Measurements from ENCODE around the gene HNRNPLL. TPM values are rescaled to one million over a fixed set of nuclear protein-coding genes. Genes with fewer than 3 reads are reported as not detected.

Gene HNRNPLL
- total RNA-seq, 1 donor from 2014 or later, result 48.0 TPM

GRCh38 chr2:38605298-38605830 is 2.6 kb upstream of the HNRNPLL start:
- Histone ChIP-seq H3K36me3 (ENCODE audit: control insufficient read depth in 3 of 3, insufficient read depth in 3 of 3, low read length in 3 of 3) (no peaks in the 10 kb centered on the region), H3K27me3 (ENCODE audit: control insufficient read depth in 3 of 3, insufficient read depth in 3 of 3, low read length in 3 of 3) (no peaks in the 10 kb centered on the region), H3K27ac (ENCODE audit: low read depth, low read length) (no peak overlapping the region), H3K9ac (ENCODE audit: low read depth in 1 of 3, low read length in 3 of 3) (no peak overlapping the region), H3K9me3 (ENCODE audit: control insufficient read depth in 3 of 3, low read length in 3 of 3) (no peaks in the 10 kb centered on the region), H3K4me3 (ENCODE audit: low read length in 3 of 3) (no peak overlapping the region), H3K4me1 (ENCODE audit: control insufficient read depth in 3 of 3, insufficient read depth in 3 of 3, low read length in 3 of 3) (peaks cover 6 to 11% (median 9%) of the 10 kb centered on the region in 3 donors)

- Histone ChIP-seq H3K27me3 (ENCODE audit: control insufficient read depth in 3 of 3, insufficient read depth in 3 of 3, low read length in 3 of 3) (no peaks in the 10 kb centered on the region), H3K4me1 (ENCODE audit: control insufficient read depth in 3 of 3, insufficient read depth in 3 of 3, low read length in 3 of 3) (peaks cover 19 to 26% (median 20%) of the 10 kb centered on the region in 3 donors), H3K9me3 (ENCODE audit: control insufficient read depth in 3 of 3, low read length in 3 of 3) (no peaks in the 10 kb centered on the region), H3K36me3 (ENCODE audit: control insufficient read depth in 3 of 3, insufficient read depth in 3 of 3, low read length in 3 of 3) (no peaks in the 10 kb centered on the region), H3K4me3 (ENCODE audit: low read length in 3 of 3) (peak overlapping the region; percentile 71 to 86 (median 81)), H3K27ac (ENCODE audit: low read depth, low read length) (peak overlapping the region; percentile 99), H3K9ac (ENCODE audit: low read depth in 1 of 3, low read length in 3 of 3) (peak overlapping the region; percentile 55 to 97 (median 94))
These were observed 918 bp upstream of the HNRNPLL start for GRCh38 chr2:38603402-38604290.

GRCh38 chr2:38602136-38602731 is 494 bp downstream of the HNRNPLL start:
- no peaks in the 10 kb centered on the region for H3K9me3 ChIP-seq (ENCODE audit: control insufficient read depth in 3 of 3, low read length in 3 of 3)
- H3K4me1 ChIP-seq (ENCODE audit: control insufficient read depth in 3 of 3, insufficient read depth in 3 of 3, low read length in 3 of 3), result peaks cover 25 to 35% (median 27%) of the 10 kb centered on the region in 3 donors
- H3K36me3 ChIP-seq (ENCODE audit: control insufficient read depth in 3 of 3, insufficient read depth in 3 of 3, low read length in 3 of 3), result no peaks in the 10 kb centered on the region
- no peaks in the 10 kb centered on the region for H3K27me3 ChIP-seq (ENCODE audit: control insufficient read depth in 3 of 3, insufficient read depth in 3 of 3, low read length in 3 of 3)
- peak overlapping the region; percentile 75 to 86 (median 86) for H3K4me3 ChIP-seq (ENCODE audit: low read length in 3 of 3)
- peak overlapping the region; percentile 99 for H3K27ac ChIP-seq (ENCODE audit: low read depth, low read length)
- peak overlapping the region; percentile 88 to 97 (median 94) for H3K9ac ChIP-seq (ENCODE audit: low read depth in 1 of 3, low read length in 3 of 3)

GRCh38 chr2:38601463-38602135 is 1.1 kb downstream of the HNRNPLL start:
- Histone ChIP-seq H3K36me3 (ENCODE audit: control insufficient read depth in 3 of 3, insufficient read depth in 3 of 3, low read length in 3 of 3) (no peaks in the 10 kb centered on the region), H3K9me3 (ENCODE audit: control insufficient read depth in 3 of 3, low read length in 3 of 3) (no peaks in the 10 kb centered on the region), H3K9ac (ENCODE audit: low read depth in 1 of 3, low read length in 3 of 3) (peak overlapping the region; percentile 88 to 97 (median 94)), H3K4me1 (ENCODE audit: control insufficient read depth in 3 of 3, insufficient read depth in 3 of 3, low read length in 3 of 3) (peaks cover 25 to 35% (median 29%) of the 10 kb centered on the region in 3 donors), H3K27me3 (ENCODE audit: control insufficient read depth in 3 of 3, insufficient read depth in 3 of 3, low read length in 3 of 3) (no peaks in the 10 kb centered on the region), H3K27ac (ENCODE audit: low read depth, low read length) (peak overlapping the region; percentile 99), H3K4me3 (ENCODE audit: low read length in 3 of 3) (peak overlapping the region; percentile 75 to 86 (median 86))

- H3K4me3 ChIP-seq (ENCODE audit: low read length in 3 of 3), result peak overlapping the region; percentile 75 to 86 (median 86)
- H3K27me3 ChIP-seq (ENCODE audit: control insufficient read depth in 3 of 3, insufficient read depth in 3 of 3, low read length in 3 of 3), result no peaks in the 10 kb centered on the region
- peak overlapping the region; percentile 99 for H3K27ac ChIP-seq (ENCODE audit: low read depth, low read length)
- H3K9ac ChIP-seq (ENCODE audit: low read depth in 1 of 3, low read length in 3 of 3), result peak overlapping the region; percentile 88 to 97 (median 94)
- no peaks in the 10 kb centered on the region for H3K36me3 ChIP-seq (ENCODE audit: control insufficient read depth in 3 of 3, insufficient read depth in 3 of 3, low read length in 3 of 3)
- H3K9me3 ChIP-seq (ENCODE audit: control insufficient read depth in 3 of 3, low read length in 3 of 3), result no peaks in the 10 kb centered on the region
- peaks cover 25 to 35% (median 30%) of the 10 kb centered on the region in 3 donors for H3K4me1 ChIP-seq (ENCODE audit: control insufficient read depth in 3 of 3, insufficient read depth in 3 of 3, low read length in 3 of 3)
These were observed 1.7 kb downstream of the HNRNPLL start for GRCh38 chr2:38600921-38601455.

- Histone ChIP-seq H3K9ac (ENCODE audit: low read depth in 1 of 3, low read length in 3 of 3) (peak overlapping the region; percentile 88 to 97 (median 94)), H3K27ac (ENCODE audit: low read depth, low read length) (peak overlapping the region; percentile 99), H3K36me3 (ENCODE audit: control insufficient read depth in 3 of 3, insufficient read depth in 3 of 3, low read length in 3 of 3) (no peaks in the 10 kb centered on the region), H3K27me3 (ENCODE audit: control insufficient read depth in 3 of 3, insufficient read depth in 3 of 3, low read length in 3 of 3) (no peaks in the 10 kb centered on the region), H3K4me3 (ENCODE audit: low read length in 3 of 3) (peak overlapping the region; percentile 75 to 86 (median 86)), H3K9me3 (ENCODE audit: control insufficient read depth in 3 of 3, low read length in 3 of 3) (no peaks in the 10 kb centered on the region), H3K4me1 (ENCODE audit: control insufficient read depth in 3 of 3, insufficient read depth in 3 of 3, low read length in 3 of 3) (peaks cover 25 to 35% (median 30%) of the 10 kb centered on the region in 3 donors)
These were observed 2.4 kb downstream of the HNRNPLL start for GRCh38 chr2:38600242-38600891.

- no peaks in the 10 kb centered on the region for H3K36me3 ChIP-seq (ENCODE audit: control insufficient read depth in 3 of 3, insufficient read depth in 3 of 3, low read length in 3 of 3)
- peak overlapping the region; percentile 99 for H3K27ac ChIP-seq (ENCODE audit: low read depth, low read length)
- no peaks in the 10 kb centered on the region for H3K27me3 ChIP-seq (ENCODE audit: control insufficient read depth in 3 of 3, insufficient read depth in 3 of 3, low read length in 3 of 3)
- peaks cover 29 to 38% (median 33%) of the 10 kb centered on the region in 3 donors for H3K4me1 ChIP-seq (ENCODE audit: control insufficient read depth in 3 of 3, insufficient read depth in 3 of 3, low read length in 3 of 3)
- no peaks in the 10 kb centered on the region for H3K9me3 ChIP-seq (ENCODE audit: control insufficient read depth in 3 of 3, low read length in 3 of 3)
- H3K9ac ChIP-seq (ENCODE audit: low read depth in 1 of 3, low read length in 3 of 3), result peak overlapping the region; percentile 57 to 97 (median 94)
- H3K4me3 ChIP-seq (ENCODE audit: low read length in 3 of 3), result peak overlapping the region; percentile 37 to 75 (median 47)
These were observed 3.0 kb downstream of the HNRNPLL start for GRCh38 chr2:38599706-38600105.

GRCh38 chr2:38598991-38599295 is 3.8 kb downstream of the HNRNPLL start:
- H3K36me3 ChIP-seq (ENCODE audit: control insufficient read depth in 3 of 3, insufficient read depth in 3 of 3, low read length in 3 of 3), result no peaks in the 10 kb centered on the region
- H3K27me3 ChIP-seq (ENCODE audit: control insufficient read depth in 3 of 3, insufficient read depth in 3 of 3, low read length in 3 of 3), result no peaks in the 10 kb centered on the region
- peak overlapping the region; percentile 99 for H3K27ac ChIP-seq (ENCODE audit: low read depth, low read length)
- H3K4me3 ChIP-seq (ENCODE audit: low read length in 3 of 3), result peak overlapping the region in 1 of 3 donors; percentile 55
- peak overlapping the region; percentile 15 to 57 (median 46) for H3K9ac ChIP-seq (ENCODE audit: low read depth in 1 of 3, low read length in 3 of 3)
- peaks cover 30 to 40% (median 36%) of the 10 kb centered on the region in 3 donors for H3K4me1 ChIP-seq (ENCODE audit: control insufficient read depth in 3 of 3, insufficient read depth in 3 of 3, low read length in 3 of 3)
- no peaks in the 10 kb centered on the region for H3K9me3 ChIP-seq (ENCODE audit: control insufficient read depth in 3 of 3, low read length in 3 of 3)

Data from skeletal muscle tissue (tissue), 4 donors.